HFFc6 (cell line): ENCODE results near the gene USP53. TPM values are rescaled to one million over a fixed set of nuclear protein-coding genes. Genes with fewer than 3 reads are reported as not detected.

ENCODE experiments used
- DNase-seq: peaks from one replicate; pipeline ENCODE4 v3.0.0-alpha.2; 2018
- H3K27ac Mint-ChIP-seq: 2 replicates; pipeline ENCODE4 v1.8.0; 2020; ENCODE audit warnings: mild to moderate bottlenecking, mixed read lengths
- H3K27me3 Mint-ChIP-seq: 2 replicates; pipeline ENCODE4 v1.8.0; 2021; ENCODE audit warnings: mild to moderate bottlenecking, moderate library complexity, mixed read lengths; ENCODE audit not compliant: insufficient read depth
- H3K36me3 Mint-ChIP-seq: 2 replicates; pipeline ENCODE4 v1.8.0; 2021; ENCODE audit warnings: low read depth, mixed read lengths
- H3K4me1 Mint-ChIP-seq: 2 replicates; pipeline ENCODE4 v1.8.0; 2020; ENCODE audit warnings: low read depth, mixed read lengths
- H3K4me3 Mint-ChIP-seq: 2 replicates; pipeline ENCODE4 v1.8.0; 2020; ENCODE audit warnings: mild to moderate bottlenecking, moderate library complexity, mixed read lengths
- H3K9me3 Mint-ChIP-seq: 2 replicates; pipeline ENCODE4 v1.8.0; 2020; ENCODE audit warnings: mild to moderate bottlenecking, mixed read lengths
- total RNA-seq, 6 experiments: library from RNA; stranded (reverse); fragmentation: NEBNext Ultra II Directional; extraction: Animal tissue kit (Norgen Biotek cat#: 25700); gene quantifications; 2 replicates in 1 of 6; 3 replicates in 5 of 6; pipeline ENCODE4 v1.2.3, GENCODE V29; 2021
- TF ChIP-seq, protein P1 (sequence below): fragments of 200-600 bp; sonication (generic); IDR thresholded peaks from 2 replicates; pipeline ENCODE4 v1.5.0; 2021; ENCODE audit warnings: antibody characterized with exemption, mild to moderate bottlenecking

Gene USP53
- total RNA-seq, 6 experiments from 2014 or later = 113 to 187 (median 120) TPM

DNA sequence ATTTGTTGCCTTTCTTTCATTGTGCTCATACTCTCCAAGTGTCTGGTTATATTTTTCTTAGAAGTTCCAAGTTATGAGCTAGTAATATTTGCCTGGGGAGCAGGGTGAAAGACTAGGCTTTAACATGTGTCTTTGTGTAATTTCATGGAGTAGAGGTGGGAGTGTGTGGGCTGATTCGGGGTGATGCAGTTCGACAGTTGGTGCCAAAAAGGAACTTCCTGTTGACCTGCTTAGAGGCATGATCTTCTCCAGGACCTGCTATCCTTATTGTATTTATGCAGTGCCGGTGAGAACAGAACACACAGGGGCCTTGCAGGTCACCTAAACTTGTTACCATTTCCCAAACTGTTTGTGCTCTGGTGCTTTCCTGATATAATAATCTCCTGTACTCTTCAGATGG is 21.2 kb downstream of the USP53 start:
- Mint-ChIP-seq H3K27me3 (peaks cover 7% of the 10 kb centered on the region; the same call in 1 of the 2 replicates), H3K4me3 (peak overlapping the region; percentile 53), H3K9me3 (no peaks in the 10 kb centered on the region), H3K4me1 (peaks cover 75% of the 10 kb centered on the region), H3K36me3 (peaks cover 72% of the 10 kb centered on the region), H3K27ac (peak overlapping the region; percentile 69)
- no peak for DNase-seq
- TF ChIP-seq, protein P1, sequence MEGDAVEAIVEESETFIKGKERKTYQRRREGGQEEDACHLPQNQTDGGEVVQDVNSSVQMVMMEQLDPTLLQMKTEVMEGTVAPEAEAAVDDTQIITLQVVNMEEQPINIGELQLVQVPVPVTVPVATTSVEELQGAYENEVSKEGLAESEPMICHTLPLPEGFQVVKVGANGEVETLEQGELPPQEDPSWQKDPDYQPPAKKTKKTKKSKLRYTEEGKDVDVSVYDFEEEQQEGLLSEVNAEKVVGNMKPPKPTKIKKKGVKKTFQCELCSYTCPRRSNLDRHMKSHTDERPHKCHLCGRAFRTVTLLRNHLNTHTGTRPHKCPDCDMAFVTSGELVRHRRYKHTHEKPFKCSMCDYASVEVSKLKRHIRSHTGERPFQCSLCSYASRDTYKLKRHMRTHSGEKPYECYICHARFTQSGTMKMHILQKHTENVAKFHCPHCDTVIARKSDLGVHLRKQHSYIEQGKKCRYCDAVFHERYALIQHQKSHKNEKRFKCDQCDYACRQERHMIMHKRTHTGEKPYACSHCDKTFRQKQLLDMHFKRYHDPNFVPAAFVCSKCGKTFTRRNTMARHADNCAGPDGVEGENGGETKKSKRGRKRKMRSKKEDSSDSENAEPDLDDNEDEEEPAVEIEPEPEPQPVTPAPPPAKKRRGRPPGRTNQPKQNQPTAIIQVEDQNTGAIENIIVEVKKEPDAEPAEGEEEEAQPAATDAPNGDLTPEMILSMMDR = no peak

DNA sequence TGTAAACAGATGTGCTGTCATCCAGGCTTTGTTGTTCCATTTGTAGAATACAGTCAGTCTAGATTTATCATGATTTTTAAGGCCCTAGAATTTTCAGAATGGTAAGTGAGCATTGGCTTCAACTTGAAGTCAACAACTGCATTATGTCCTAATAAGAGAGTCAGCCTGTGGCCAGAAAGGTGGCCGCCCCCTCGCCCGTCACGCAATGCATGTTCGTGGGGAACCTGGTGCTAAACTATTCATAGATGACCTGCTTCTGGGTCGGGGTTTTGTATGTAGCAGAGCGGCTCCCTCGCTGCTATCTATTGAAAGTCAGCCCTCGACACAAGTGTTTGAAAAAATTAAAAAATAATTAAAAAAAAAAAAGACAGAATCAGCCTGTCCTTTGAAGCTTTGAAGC is 24.7 kb downstream of the USP53 start:
- Mint-ChIP-seq H3K36me3 (peaks cover 71% of the 10 kb centered on the region), H3K27ac (peak overlapping the region; percentile 39), H3K4me3 (no peak overlapping the region)

DNA sequence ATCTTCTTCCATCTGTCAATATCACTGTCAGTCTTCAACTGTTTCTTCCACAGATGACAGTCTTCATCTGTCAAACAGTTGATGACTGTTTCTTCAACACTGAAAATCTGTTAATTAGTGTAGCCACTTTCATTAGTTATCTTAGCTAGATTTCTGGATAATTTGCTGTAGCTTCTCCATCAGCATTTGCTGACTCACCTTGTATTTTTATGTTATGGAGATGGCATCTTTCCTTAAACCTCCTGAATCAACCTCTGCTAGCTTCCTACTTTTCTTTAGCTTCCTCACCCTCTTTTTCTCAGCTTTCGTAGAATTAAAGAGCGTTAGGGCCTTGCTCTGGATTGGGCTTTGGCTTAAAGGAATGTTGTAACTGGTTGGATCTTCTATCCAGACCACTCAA is 25.1 kb downstream of the USP53 start:
- peaks cover 77% of the 10 kb centered on the region for H3K4me1 Mint-ChIP-seq
- H3K27ac Mint-ChIP-seq = no peak overlapping the region
- no peaks in the 10 kb centered on the region for H3K9me3 Mint-ChIP-seq
- DNase-seq = no peak
- TF ChIP-seq, protein P1 = no peak
- peaks cover 68% of the 10 kb centered on the region for H3K36me3 Mint-ChIP-seq
- peaks cover 2% of the 10 kb centered on the region; the same call in 1 of the 2 replicates for H3K27me3 Mint-ChIP-seq
- no peak overlapping the region for H3K4me3 Mint-ChIP-seq

More for the DNA sequence above, 24.7 kb downstream of the USP53 start:
- H3K4me1 Mint-ChIP-seq = peaks cover 77% of the 10 kb centered on the region
- DNase-seq = no peak
- H3K27me3 Mint-ChIP-seq = peaks cover 2% of the 10 kb centered on the region; the same call in 1 of the 2 replicates
- TF ChIP-seq, protein P1 = no peak
- H3K9me3 Mint-ChIP-seq = no peaks in the 10 kb centered on the region

DNA sequence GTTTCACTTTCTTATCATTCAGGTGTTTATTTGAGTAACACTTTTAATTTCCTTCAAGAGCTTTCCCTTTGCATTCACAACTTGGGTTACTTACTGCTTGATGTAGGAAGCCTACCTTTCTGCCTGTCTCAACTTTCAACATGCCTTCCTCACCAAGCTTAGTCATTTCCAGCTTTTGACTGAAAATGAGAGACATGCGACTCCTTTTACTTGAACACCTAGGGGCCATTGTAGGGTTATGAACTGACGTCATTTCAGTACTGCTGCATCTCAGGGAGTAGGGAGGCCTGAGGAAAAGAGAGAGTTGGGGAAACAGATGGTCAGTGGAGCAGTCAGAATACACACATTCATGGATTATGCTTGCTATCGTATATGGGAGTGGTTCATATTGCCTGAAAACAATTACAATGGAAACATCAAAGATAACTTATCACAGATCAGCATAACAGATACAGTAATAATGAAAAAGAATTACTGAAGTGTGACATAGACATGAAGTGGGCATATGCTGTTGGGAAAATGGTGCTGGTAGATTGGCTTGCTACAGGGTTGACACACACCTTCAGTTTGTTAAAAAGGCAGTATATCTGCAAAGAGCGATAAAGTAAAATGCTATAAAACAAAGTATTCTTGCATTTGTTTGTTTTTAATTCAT is 25.7 kb downstream of the USP53 start:
- peaks cover 2% of the 10 kb centered on the region; the same call in 1 of the 2 replicates for H3K27me3 Mint-ChIP-seq
- peaks cover 68% of the 10 kb centered on the region for H3K36me3 Mint-ChIP-seq
- no peak for DNase-seq
- H3K9me3 Mint-ChIP-seq = no peaks in the 10 kb centered on the region
- no peak overlapping the region for H3K4me3 Mint-ChIP-seq
- no peak overlapping the region for H3K27ac Mint-ChIP-seq
- TF ChIP-seq, protein P1 = no peak
- H3K4me1 Mint-ChIP-seq = peaks cover 71% of the 10 kb centered on the region

DNA sequence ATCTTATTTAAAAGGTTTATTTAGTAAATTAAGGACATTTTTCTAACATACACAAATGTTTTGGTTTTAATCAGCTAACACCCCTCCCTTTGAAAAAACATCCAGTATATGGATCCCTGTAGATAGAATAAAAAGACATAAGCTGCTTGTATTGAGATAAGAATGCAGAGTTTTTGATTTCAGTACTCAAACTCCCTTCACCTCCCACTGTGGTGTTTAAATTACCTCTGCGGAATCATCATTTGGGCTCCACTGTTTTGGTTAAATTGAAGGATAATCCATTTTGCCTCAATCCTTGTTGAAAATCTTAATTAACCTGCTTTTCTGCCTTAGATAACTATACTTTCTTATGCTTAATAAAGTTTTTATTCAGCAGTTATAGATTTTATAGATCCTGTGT is 27.6 kb downstream of the USP53 start:
- peaks cover 70% of the 10 kb centered on the region for H3K4me1 Mint-ChIP-seq
- TF ChIP-seq, protein P1 = no peak
- H3K36me3 Mint-ChIP-seq = peaks cover 66% of the 10 kb centered on the region
- H3K9me3 Mint-ChIP-seq = no peaks in the 10 kb centered on the region
- no peak for DNase-seq
- H3K4me3 Mint-ChIP-seq = no peak overlapping the region
- no peak overlapping the region for H3K27ac Mint-ChIP-seq
- H3K27me3 Mint-ChIP-seq = peaks cover 2% of the 10 kb centered on the region
